Activated naive CD8-positive, alpha-beta T cell treated with anti-CD3 and anti-CD28 coated beads, Interleukin-2, amount 10 ng/mL, durations not matched to agents 7 days and 5 days (primary cell): ENCODE data around the gene ARHGAP26. TPM values are rescaled to one million over a fixed set of nuclear protein-coding genes. Genes with fewer than 3 reads are reported as not detected.

Experiments used
- ATAC-seq: fragments of 150-1000 bp; cut with Tn5 transposase; one replicate; pipeline ENCODE4 v1.10.0; 2021; ENCODE audit warnings: low read depth, moderate library complexity
- POLR2A ChIA-PET: fragments of 350-600 bp; sonication (Branson Sonifier 250); formaldehyde crosslinking; loops from one replicate; lab custom pipeline; 2021; ENCODE audit warnings: antibody characterized with exemption; lab: Charles Lee
- DNase-seq: peaks from one replicate; pipeline ENCODE4 v3.0.0; 2021
- H3K27ac Mint-ChIP-seq: one replicate; pipeline ENCODE4 v1.8.0; 2022; ENCODE audit warnings: mild to moderate bottlenecking, mixed read lengths
- H3K27me3 Mint-ChIP-seq: one replicate; pipeline ENCODE4 v1.8.0; 2022; ENCODE audit warnings: mild to moderate bottlenecking, moderate library complexity, mixed read lengths
- H3K36me3 Mint-ChIP-seq: one replicate; pipeline ENCODE4 v1.8.0; 2021; ENCODE audit warnings: mild to moderate bottlenecking, mixed read lengths
- H3K4me1 Mint-ChIP-seq: one replicate; pipeline ENCODE4 v1.8.0; 2021; ENCODE audit warnings: mixed read lengths
- H3K4me3 Mint-ChIP-seq: one replicate; pipeline ENCODE4 v1.8.0; 2022; ENCODE audit warnings: mild to moderate bottlenecking, moderate library complexity, mixed read lengths
- H3K9me3 Mint-ChIP-seq: one replicate; pipeline ENCODE4 v1.8.0; 2021; ENCODE audit warnings: mixed read lengths
- total RNA-seq, 2 experiments: library from RNA; stranded (reverse); gene quantifications; one replicate each; pipeline ENCODE4 v1.2.3, GENCODE V29; 2021

Gene ARHGAP26
- total RNA-seq, 2 experiments from 2014 or later, result 30.6 to 32.0 TPM

- POLR2A ChIA-PET, result interaction anchor here (0.7 kb wide), 1 partner anchor 169 kb away, joined by 5 read pairs; the partner anchor contains the start of gene NR3C1
- ATAC-seq, result no peak
- Mint-ChIP-seq H3K9me3 (peaks cover 2% of the 10 kb centered on the region), H3K27me3 (no peaks in the 10 kb centered on the region), H3K27ac (no peak overlapping the region), H3K4me1 (peaks cover 21% of the 10 kb centered on the region), H3K4me3 (no peak overlapping the region), H3K36me3 (peaks cover 2% of the 10 kb centered on the region)
- DNase-seq, result no peak
Measured at GRCh38 chr5:143234162-143234842, 464.1 kb downstream of the ARHGAP26 start.

DNA sequence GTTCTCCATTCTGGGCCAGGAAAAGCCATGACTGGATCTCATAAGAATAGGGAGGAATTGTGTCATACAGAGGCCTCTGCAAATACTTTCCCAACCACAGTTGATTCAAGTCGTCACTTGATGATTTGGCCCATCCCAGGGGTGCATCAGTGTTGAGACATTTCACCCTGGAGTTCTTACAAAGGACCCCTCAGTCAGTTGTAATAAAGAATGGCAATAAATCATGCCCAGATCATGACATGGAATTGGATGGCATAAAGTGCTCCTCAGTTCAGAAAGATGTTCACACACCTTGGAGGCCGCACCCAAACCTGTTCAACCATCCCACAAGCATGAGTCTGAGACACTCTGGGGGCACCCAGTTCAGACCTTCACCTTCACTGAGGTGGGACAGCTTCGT lies 465.2 kb downstream of the ARHGAP26 start:
- POLR2A ChIA-PET, result no interaction called here

DNA sequence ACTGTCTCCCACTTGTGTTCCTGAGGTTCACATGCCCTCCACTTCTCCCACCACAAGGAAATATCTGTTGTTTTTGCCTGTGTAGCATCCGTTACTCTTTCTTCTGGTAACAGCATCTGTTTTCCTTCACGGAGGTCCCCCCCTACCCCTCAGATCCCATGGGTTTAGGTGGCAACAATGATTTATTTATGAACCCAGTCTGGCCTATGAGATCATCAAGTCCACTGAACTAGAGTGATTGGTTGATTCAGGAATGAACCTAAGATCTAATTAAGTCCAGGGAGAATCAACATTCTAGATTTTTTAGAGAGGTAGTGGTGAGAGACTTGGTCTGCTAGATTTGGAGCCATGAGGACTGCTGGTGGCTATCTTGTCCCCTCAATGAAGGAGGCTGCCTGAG lies 466.5 kb downstream of the ARHGAP26 start:
- Mint-ChIP-seq H3K4me3 (no peak overlapping the region), H3K27me3 (no peaks in the 10 kb centered on the region), H3K27ac (no peak overlapping the region), H3K9me3 (peaks cover 2% of the 10 kb centered on the region), H3K36me3 (peaks cover 2% of the 10 kb centered on the region), H3K4me1 (peaks cover 3% of the 10 kb centered on the region)
- ATAC-seq (no peak), DNase-seq (no peak)
- POLR2A ChIA-PET, result no interaction called here

More for the DNA sequence above, 465.2 kb downstream of the ARHGAP26 start:
- Mint-ChIP-seq H3K4me1 (peaks cover 10% of the 10 kb centered on the region), H3K36me3 (peaks cover 2% of the 10 kb centered on the region), H3K27ac (no peak overlapping the region), H3K4me3 (no peak overlapping the region), H3K27me3 (no peaks in the 10 kb centered on the region), H3K9me3 (peaks cover 2% of the 10 kb centered on the region)
- no peak for ATAC-seq
- no peak for DNase-seq

GRCh38 chr5:143237664-143238063 lies 467.5 kb downstream of the ARHGAP26 start:
- Mint-ChIP-seq H3K4me1 (no peaks in the 10 kb centered on the region), H3K36me3 (no peaks in the 10 kb centered on the region), H3K27ac (no peak overlapping the region), H3K27me3 (no peaks in the 10 kb centered on the region), H3K9me3 (peaks cover 2% of the 10 kb centered on the region), H3K4me3 (no peak overlapping the region)
- ATAC-seq (no peak), DNase-seq (no peak)
- POLR2A ChIA-PET, result no interaction called here

- Mint-ChIP-seq H3K27me3 (no peaks in the 10 kb centered on the region), H3K4me3 (no peak overlapping the region), H3K36me3 (no peaks in the 10 kb centered on the region), H3K4me1 (no peaks in the 10 kb centered on the region), H3K9me3 (peaks cover 2% of the 10 kb centered on the region), H3K27ac (no peak overlapping the region)
- ATAC-seq (no peak), DNase-seq (no peak)
- POLR2A ChIA-PET, result no interaction called here
Measured at GRCh38 chr5:143238620-143239019, 468.4 kb downstream of the ARHGAP26 start.

- no peak for ATAC-seq
- H3K4me3 Mint-ChIP-seq, result no peak overlapping the region
- H3K9me3 Mint-ChIP-seq, result peaks cover 7% of the 10 kb centered on the region
- DNase-seq, result no peak
- H3K27me3 Mint-ChIP-seq, result no peaks in the 10 kb centered on the region
- H3K4me1 Mint-ChIP-seq, result no peaks in the 10 kb centered on the region
- H3K36me3 Mint-ChIP-seq, result no peaks in the 10 kb centered on the region
- POLR2A ChIA-PET, result no interaction called here
- H3K27ac Mint-ChIP-seq, result no peak overlapping the region
Measured at GRCh38 chr5:143239882-143240518, 469.8 kb downstream of the ARHGAP26 start.

- Mint-ChIP-seq H3K36me3 (no peaks in the 10 kb centered on the region), H3K27ac (no peak overlapping the region), H3K4me3 (no peak overlapping the region), H3K9me3 (peaks cover 8% of the 10 kb centered on the region), H3K27me3 (no peaks in the 10 kb centered on the region), H3K4me1 (no peaks in the 10 kb centered on the region)
- POLR2A ChIA-PET, result no interaction called here
- ATAC-seq (no peak), DNase-seq (no peak)
Measured at GRCh38 chr5:143241892-143242291, 471.7 kb downstream of the ARHGAP26 start.

GRCh38 chr5:143243103-143243502 lies 472.9 kb downstream of the ARHGAP26 start:
- DNase-seq, result no peak
- ATAC-seq, result no peak
- Mint-ChIP-seq H3K27me3 (no peaks in the 10 kb centered on the region), H3K9me3 (peaks cover 12% of the 10 kb centered on the region), H3K4me1 (no peaks in the 10 kb centered on the region), H3K36me3 (peaks cover 6% of the 10 kb centered on the region), H3K4me3 (no peak overlapping the region), H3K27ac (no peak overlapping the region)
- POLR2A ChIA-PET, result no interaction called here

DNA sequence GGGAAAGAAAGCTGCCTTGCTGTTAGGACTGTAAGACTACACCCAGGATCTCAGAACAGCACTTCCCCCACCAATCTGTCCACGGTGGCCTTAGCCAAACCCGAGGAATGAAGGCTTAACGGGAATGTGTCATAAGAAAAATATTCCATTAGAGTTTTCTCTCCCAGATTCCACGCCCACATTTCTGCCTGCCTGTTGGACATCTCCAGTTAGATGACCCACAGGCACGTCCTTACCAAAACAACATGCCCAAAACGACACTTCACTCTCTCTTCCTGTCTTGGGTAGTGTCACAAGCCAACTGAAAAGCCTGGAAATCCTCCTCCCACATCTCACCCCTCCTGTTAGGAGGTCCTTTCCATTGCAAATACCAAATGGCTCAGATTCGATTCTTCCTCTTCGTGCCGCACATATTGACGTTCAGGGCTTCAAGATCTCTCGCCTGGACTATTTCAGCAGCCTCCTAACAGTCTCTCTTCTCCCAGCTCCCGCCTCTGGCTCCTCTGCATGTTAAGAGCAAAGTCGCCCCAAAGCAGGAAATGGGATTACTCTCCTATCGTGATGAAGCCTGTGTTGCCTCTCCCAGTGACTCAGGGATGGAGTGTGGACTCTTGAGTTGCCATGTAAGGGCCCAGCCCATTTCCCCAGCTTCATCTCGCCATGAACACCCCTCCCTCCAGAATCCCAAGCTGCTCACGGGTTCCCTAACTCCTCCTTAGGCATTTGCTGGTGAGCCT lies 474.0 kb downstream of the ARHGAP26 start:
- no peak overlapping the region for H3K4me3 Mint-ChIP-seq
- no peak for ATAC-seq
- no peak for DNase-seq
- peaks cover 6% of the 10 kb centered on the region for H3K36me3 Mint-ChIP-seq
- H3K27ac Mint-ChIP-seq, result peak overlapping the region; percentile 12
- H3K27me3 Mint-ChIP-seq, result no peaks in the 10 kb centered on the region
- peaks cover 12% of the 10 kb centered on the region for H3K9me3 Mint-ChIP-seq
- POLR2A ChIA-PET, result no interaction called here
- no peaks in the 10 kb centered on the region for H3K4me1 Mint-ChIP-seq

GRCh38 chr5:143244990-143245389 lies 474.8 kb downstream of the ARHGAP26 start:
- no peak overlapping the region for H3K27ac Mint-ChIP-seq
- ATAC-seq (no peak), DNase-seq (no peak)
- H3K27me3 Mint-ChIP-seq, result no peaks in the 10 kb centered on the region
- H3K4me1 Mint-ChIP-seq, result no peaks in the 10 kb centered on the region
- POLR2A ChIA-PET, result no interaction called here
- no peak overlapping the region for H3K4me3 Mint-ChIP-seq
- H3K36me3 Mint-ChIP-seq, result peaks cover 7% of the 10 kb centered on the region
- H3K9me3 Mint-ChIP-seq, result peaks cover 12% of the 10 kb centered on the region

DNA sequence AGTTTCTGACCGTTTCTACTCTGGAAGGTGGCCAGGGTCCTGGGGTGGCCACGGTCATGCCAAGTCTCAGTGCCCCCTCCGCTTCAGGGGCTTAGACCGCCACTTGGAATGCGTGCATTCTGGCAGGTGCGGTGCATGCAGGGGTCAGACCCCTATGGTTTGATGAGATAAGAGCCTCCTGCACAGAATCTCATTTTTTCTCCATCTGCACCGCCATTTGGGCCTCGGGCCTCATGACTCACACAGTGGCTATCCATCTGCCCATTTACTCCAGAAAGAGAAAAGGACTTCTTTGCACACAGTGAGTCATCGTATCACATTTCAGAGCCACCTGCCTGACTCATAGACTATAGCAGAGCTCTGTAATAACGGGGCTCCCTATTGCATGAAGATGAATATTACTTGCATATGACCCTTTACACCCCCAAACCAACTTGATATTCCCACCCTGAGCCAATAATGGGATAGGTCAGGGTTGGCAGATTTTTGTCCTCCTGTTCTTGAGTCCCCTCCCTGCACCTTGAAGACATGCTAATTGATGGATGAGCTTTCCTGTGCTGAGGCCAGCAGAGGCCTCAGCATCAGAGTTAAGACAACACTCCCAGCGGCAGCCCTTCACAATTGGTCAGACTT lies 475.9 kb downstream of the ARHGAP26 start:
- Mint-ChIP-seq H3K9me3 (peaks cover 12% of the 10 kb centered on the region), H3K27me3 (no peaks in the 10 kb centered on the region), H3K36me3 (peaks cover 7% of the 10 kb centered on the region), H3K4me3 (no peak overlapping the region), H3K4me1 (no peaks in the 10 kb centered on the region), H3K27ac (no peak overlapping the region)
- ATAC-seq, result no peak
- POLR2A ChIA-PET, result no interaction called here
- DNase-seq, result no peak

- DNase-seq (no peak), ATAC-seq (no peak)
- Mint-ChIP-seq H3K9me3 (peaks cover 12% of the 10 kb centered on the region), H3K27me3 (no peaks in the 10 kb centered on the region), H3K4me1 (peaks cover 1% of the 10 kb centered on the region), H3K36me3 (peaks cover 7% of the 10 kb centered on the region), H3K27ac (no peak overlapping the region), H3K4me3 (no peak overlapping the region)
- POLR2A ChIA-PET, result no interaction called here
Measured at GRCh38 chr5:143247134-143247815, 477.1 kb downstream of the ARHGAP26 start.

- Mint-ChIP-seq H3K4me3 (no peak overlapping the region), H3K36me3 (peaks cover 7% of the 10 kb centered on the region), H3K9me3 (peaks cover 12% of the 10 kb centered on the region), H3K4me1 (peaks cover 1% of the 10 kb centered on the region), H3K27ac (no peak overlapping the region), H3K27me3 (no peaks in the 10 kb centered on the region)
- no peak for DNase-seq
- ATAC-seq, result no peak
- POLR2A ChIA-PET, result interaction anchor here (0.6 kb wide), 1 partner anchor 66 kb away, joined by 5 read pairs; no protein-coding TSS in a partner anchor
Measured at GRCh38 chr5:143248391-143248790, 478.2 kb downstream of the ARHGAP26 start.
